NCI-H2029 (cell line): ENCODE data around the gene MAEL.
"Not testable (repeated sequence)": the region's sequence is repeated elsewhere in the genome, so short reads cannot be mapped to it uniquely, and the experiment has no call there.

Source experiments
- DNase-seq: peaks from one replicate; lab custom pipeline; 2025; lab: John Stamatoyannopoulos, UW

The MAEL gene

GRCh38 chr1:166978821-166979220 lies 10.3 kb upstream of the MAEL start:
- no peak for DNase-seq

GRCh38 chr1:166980383-166980782 lies 8.7 kb upstream of the MAEL start:
- no peak for DNase-seq

GRCh38 chr1:166980818-166981217 lies 8.3 kb upstream of the MAEL start:
- DNase-seq, result peak; percentile 19

GRCh38 chr1:166981589-166981988 lies 7.5 kb upstream of the MAEL start:
- DNase-seq, result no peak

GRCh38 chr1:166999075-166999474 lies 10.0 kb downstream of the MAEL start:
- no peak for DNase-seq

- DNase-seq, result no peak
These were observed 10.5 kb downstream of the MAEL start for GRCh38 chr1:166999500-167000055.

- no peak for DNase-seq
These were observed 11.5 kb downstream of the MAEL start for GRCh38 chr1:167000546-167000945.

- DNase-seq, result no peak
These were observed 13.3 kb downstream of the MAEL start for GRCh38 chr1:167002354-167002753.

GRCh38 chr1:167003711-167004110 lies 14.6 kb downstream of the MAEL start:
- no peak for DNase-seq

- no peak for DNase-seq
These were observed 22.6 kb downstream of the MAEL start for GRCh38 chr1:167011560-167012191.

GRCh38 chr1:167012570-167012969 lies 23.5 kb downstream of the MAEL start:
- no peak for DNase-seq

GRCh38 chr1:167013108-167013929 lies 24.2 kb downstream of the MAEL start:
- DNase-seq, result no peak

GRCh38 chr1:167016100-167016750 lies 27.1 kb downstream of the MAEL start:
- no peak for DNase-seq

- no peak for DNase-seq
These were observed 33.3 kb downstream of the MAEL start for GRCh38 chr1:167022384-167022783.

- DNase-seq, result not testable (repeated sequence)
These were observed 40.5 kb downstream of the MAEL start for GRCh38 chr1:167029553-167029952.

GRCh38 chr1:167033646-167034045 lies 44.6 kb downstream of the MAEL start:
- DNase-seq, result no peak

- peak; percentile 76 for DNase-seq
These were observed 54.8 kb downstream of the MAEL start for GRCh38 chr1:167043752-167044488.

- no peak for DNase-seq
These were observed 62.8 kb downstream of the MAEL start for GRCh38 chr1:167051907-167052306.

- no peak for DNase-seq
These were observed 63.3 kb downstream of the MAEL start for GRCh38 chr1:167052389-167052788.

- DNase-seq, result no peak
These were observed 65.5 kb downstream of the MAEL start for GRCh38 chr1:167054531-167054930.

- DNase-seq, result no peak
These were observed 66.0 kb downstream of the MAEL start for GRCh38 chr1:167054946-167055630.
